Measurements from ENCODE around the gene ASB10.

The ASB10 gene

DNA sequence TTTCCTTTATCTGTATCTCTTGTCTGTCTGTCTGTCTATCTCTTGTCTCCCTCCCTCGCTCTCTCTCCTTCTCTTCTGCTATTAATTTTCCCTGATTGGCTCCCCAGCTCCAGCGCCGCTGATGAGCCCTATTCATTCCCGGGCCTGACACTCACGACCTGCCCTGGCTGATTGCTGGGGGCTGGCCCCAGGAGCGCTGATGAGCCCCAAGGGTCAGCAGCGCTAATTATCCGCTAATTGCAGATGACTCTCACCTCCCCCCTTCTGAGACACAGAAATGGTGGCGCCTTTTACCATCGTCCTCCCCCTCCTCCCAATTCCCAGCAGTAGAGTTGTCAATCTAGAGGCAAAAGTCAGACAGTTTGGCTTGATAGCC lies 18.3 kb downstream of the ASB10 start:
- no peak overlapping the region for H3K27ac ChIP-seq
- no peak for TF ChIP-seq ZFX (IDR thresholded peaks at IDR 0.05; ENCODE audit: borderline replicate concordance)
- TF ChIP-seq, protein P1, sequence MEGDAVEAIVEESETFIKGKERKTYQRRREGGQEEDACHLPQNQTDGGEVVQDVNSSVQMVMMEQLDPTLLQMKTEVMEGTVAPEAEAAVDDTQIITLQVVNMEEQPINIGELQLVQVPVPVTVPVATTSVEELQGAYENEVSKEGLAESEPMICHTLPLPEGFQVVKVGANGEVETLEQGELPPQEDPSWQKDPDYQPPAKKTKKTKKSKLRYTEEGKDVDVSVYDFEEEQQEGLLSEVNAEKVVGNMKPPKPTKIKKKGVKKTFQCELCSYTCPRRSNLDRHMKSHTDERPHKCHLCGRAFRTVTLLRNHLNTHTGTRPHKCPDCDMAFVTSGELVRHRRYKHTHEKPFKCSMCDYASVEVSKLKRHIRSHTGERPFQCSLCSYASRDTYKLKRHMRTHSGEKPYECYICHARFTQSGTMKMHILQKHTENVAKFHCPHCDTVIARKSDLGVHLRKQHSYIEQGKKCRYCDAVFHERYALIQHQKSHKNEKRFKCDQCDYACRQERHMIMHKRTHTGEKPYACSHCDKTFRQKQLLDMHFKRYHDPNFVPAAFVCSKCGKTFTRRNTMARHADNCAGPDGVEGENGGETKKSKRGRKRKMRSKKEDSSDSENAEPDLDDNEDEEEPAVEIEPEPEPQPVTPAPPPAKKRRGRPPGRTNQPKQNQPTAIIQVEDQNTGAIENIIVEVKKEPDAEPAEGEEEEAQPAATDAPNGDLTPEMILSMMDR (IDR thresholded peaks at IDR 0.05): no peak

DNA sequence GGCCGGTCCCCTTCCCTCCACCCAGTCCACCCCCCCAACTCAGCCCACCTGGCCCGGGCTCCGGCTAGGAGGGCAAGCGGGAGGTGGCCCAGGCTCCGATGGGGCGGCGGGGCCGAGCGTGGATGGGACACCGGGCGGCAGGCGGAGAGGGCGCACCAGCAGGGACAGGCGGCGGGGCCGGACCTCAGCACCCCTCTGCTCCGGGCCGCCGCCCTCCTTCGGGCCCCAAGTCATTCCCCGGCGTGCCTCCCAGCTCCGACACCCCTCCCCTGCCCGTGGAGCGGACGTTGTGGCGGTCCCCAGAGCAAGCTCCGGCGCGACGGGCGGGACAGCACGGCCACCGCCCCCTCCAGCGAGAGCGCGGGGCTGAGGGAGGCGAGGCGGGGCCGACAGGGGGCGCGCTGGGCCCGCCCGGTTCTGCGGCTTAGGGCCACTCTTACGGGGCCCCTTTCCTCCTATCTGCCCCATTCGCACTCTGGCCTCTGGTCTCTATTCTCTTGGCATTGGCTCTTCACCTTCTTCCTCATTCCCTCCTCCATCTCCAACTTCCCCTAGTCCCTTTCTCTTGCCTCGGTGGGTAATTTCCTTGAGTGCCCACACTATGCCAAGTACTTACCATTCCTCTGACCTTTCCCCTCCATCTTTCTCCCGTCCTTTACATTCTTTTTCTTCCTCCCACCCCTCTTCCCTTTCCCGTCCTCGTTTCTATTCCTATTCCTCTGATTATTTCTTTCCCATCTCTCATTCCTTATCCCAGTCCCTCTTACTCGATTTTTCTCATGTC lies 18.9 kb downstream of the ASB10 start:
- no peak overlapping the region for H3K27ac ChIP-seq
- TF ChIP-seq, protein P1 (IDR thresholded peaks at IDR 0.05): peak; percentile 99
- no peak for TF ChIP-seq ZFX (IDR thresholded peaks at IDR 0.05; ENCODE audit: borderline replicate concordance)

DNA sequence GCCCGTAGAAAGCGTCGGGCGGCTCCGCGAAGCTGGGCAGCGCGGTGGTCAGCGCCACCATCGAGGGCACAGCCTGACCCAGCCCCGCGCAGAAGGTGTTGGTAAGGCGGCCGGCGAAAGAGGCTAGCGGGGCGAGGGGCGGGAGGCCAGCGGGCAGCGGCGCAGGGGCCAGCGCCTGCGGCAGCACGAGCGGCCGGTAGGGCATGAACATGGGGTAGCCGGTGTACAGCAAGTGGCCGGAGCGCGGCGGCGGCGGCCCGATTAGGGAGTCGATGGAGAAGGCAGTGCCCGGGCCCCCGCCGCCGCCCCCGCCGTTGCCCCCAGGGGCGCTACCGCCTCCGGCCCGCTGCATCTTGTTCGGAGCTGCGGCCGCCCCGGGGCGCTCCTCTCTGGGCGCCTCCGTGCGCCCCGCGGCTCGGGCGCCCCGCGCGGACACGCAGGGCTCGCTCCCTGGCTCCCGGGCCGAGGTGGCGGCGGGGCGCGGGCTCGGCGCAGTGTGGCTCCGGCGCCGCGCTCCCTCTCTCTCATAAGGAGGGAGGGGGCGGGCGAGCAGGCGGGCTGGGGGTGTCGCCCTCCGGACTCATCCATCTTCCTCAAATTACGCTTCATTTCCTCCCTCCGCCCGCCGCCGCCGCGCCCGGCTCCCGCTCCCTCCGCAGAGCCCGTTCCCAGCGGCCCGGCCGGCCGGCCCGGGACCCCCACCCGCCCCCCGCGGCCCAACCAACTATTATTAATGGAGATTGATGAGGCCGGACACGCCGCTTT lies 19.7 kb downstream of the ASB10 start, which contains the start of gene GBX1:
GBX1 (minus strand) TSS at position 498 of the 765 bp plus-strand sequence; CDS start at position 352, 146 bp downstream.
- H3K27ac ChIP-seq: no peak within 1 kb of the TSS
- no peak for TF ChIP-seq ZFX (IDR thresholded peaks at IDR 0.05; ENCODE audit: borderline replicate concordance)
- TF ChIP-seq, protein P1 (IDR thresholded peaks at IDR 0.05): no peak

DNA sequence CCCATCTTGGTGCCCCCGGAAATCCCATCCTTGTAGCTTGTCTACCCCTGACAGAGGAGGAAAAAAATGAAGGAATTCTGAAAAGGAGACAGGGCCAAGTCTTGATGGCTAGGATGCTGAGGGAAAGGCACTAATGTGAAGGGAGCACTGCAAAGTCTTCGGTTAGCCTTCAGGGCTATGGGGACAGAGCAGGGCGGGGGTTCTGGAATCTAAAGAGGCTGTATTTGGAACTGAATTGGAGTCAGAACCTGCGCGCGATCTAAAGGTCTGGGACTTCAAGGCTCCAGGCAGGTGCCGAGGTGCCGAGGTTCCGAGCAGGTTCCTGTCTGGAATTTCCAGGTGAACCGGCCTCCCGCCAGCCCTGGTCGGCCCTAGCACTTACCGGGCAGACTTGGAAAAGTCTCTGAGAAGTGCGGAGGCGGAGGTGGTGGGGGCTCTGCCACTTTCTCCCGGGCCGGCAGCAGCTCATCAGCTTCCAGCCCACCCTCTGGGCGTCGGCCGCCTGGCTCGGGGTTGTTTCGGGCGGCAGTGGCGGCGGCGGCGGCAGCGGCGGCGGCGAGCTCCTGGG lies 20.3 kb downstream of the ASB10 start:
- no peak for TF ChIP-seq ZFX (IDR thresholded peaks at IDR 0.05; ENCODE audit: borderline replicate concordance)
- TF ChIP-seq, protein P1 (IDR thresholded peaks at IDR 0.05): no peak
- H3K27ac ChIP-seq: no peak overlapping the region

DNA sequence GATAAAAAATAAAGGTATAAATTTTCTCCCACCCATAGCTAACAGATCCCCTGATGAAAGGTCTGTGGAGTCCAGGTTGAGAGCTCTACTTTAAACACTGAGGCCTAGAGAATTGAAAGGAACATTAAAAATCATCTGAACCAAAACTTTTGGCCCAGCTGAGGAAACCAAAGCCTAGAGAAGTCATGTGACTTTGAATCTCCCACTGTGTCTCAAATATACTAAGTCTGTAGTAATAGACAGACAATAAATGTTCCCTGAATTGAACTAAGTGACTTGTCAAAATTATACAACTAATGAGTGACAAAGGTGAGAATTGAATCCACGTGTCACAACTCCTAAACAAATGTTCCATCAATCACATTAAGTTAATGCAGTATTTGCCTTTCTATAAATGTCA lies 25.3 kb downstream of the ASB10 start:
- H3K27ac ChIP-seq: no peak overlapping the region
- TF ChIP-seq, protein P1 (IDR thresholded peaks at IDR 0.05): no peak
- TF ChIP-seq ZFX (IDR thresholded peaks at IDR 0.05; ENCODE audit: borderline replicate concordance): no peak

DNA sequence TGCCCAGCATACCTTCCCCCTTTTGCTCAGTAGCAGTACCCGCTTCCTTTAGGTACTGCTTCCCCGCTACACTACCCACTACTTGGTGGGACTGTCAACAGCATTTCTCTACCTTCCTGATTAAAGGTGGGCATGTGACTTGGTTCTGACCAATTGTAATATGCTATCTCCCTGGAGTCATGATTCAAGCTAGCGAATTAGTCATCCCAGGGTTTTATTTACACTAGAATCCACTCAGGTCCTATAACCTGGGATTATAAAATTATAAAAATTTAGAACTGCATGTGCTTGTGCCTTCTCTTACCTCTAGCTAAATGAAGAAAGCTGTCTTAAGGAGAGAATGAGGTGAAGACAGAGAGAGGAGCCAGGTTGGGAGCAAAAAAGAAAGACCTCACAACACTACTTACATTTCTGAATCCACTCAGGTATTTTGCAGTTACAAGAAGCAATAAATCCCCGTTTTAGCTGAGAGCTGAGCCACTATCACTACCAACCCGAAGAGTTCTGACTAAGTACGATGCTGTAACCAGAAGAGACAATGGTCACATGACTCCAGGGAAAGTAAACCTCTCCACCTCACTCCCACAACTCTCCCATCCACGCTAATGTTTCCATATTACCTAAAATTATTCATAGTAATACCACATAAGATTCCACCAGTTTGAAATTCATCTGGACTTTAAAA lies 29.3 kb downstream of the ASB10 start:
- TF ChIP-seq, protein P1 (IDR thresholded peaks at IDR 0.05): no peak
- TF ChIP-seq ZFX (IDR thresholded peaks at IDR 0.05; ENCODE audit: borderline replicate concordance): no peak
- no peak overlapping the region for H3K27ac ChIP-seq

Data from 22Rv1 (cell line).